H9 (cell line): ENCODE data around the gene TCERG1L. TPM values are rescaled to one million over a fixed set of nuclear protein-coding genes. Genes with fewer than 3 reads are reported as not detected.

Source experiments
- DNase-seq: peaks from one replicate; pipeline ENCODE4 v3.0.0-alpha.2; 2017
- H2AFZ ChIP-seq: one replicate; pipeline ENCODE4 v1.6.1; 2013; ENCODE audit warnings: mild to moderate bottlenecking, low read length, control low read depth, moderate library complexity
- H2AK5ac ChIP-seq: 2 replicates; pipeline ENCODE4 v1.6.1; 2013; ENCODE audit warnings: low read length, control low read depth, mixed read lengths; ENCODE audit not compliant: insufficient read length
- H2BK120ac ChIP-seq: one replicate; pipeline ENCODE4 v1.6.1; 2013; ENCODE audit warnings: low read depth, mild to moderate bottlenecking, low read length, control low read depth, inconsistent platforms; ENCODE audit not compliant: poor library complexity, severe bottlenecking
- H2BK12ac ChIP-seq: 2 replicates; pipeline ENCODE4 v1.6.1; 2013; ENCODE audit warnings: low read length, control low read depth, mixed read lengths, low read depth; ENCODE audit not compliant: insufficient read length
- H2BK15ac ChIP-seq: 2 replicates; pipeline ENCODE4 v1.6.1; 2013; ENCODE audit warnings: low read depth, low read length, control low read depth
- H2BK20ac ChIP-seq: one replicate; pipeline ENCODE4 v1.6.1; 2013; ENCODE audit warnings: low read depth, mild to moderate bottlenecking, low read length, control low read depth, inconsistent platforms; ENCODE audit not compliant: poor library complexity, severe bottlenecking
- H2BK5ac ChIP-seq: 2 replicates; pipeline ENCODE4 v1.6.1; 2013; ENCODE audit warnings: low read length, control low read depth, mixed read lengths; ENCODE audit not compliant: insufficient read length
- H3K14ac ChIP-seq: 2 replicates; pipeline ENCODE4 v1.6.1; 2013; ENCODE audit warnings: low read length, control low read depth; ENCODE audit not compliant: insufficient read depth
- H3K18ac ChIP-seq: 2 replicates; pipeline ENCODE4 v1.6.1; 2013; ENCODE audit warnings: low read depth, mild to moderate bottlenecking, mixed read lengths, low read length, control low read depth; ENCODE audit not compliant: insufficient read length
- H3K23ac ChIP-seq: 2 replicates; pipeline ENCODE4 v1.6.1; 2013; ENCODE audit warnings: low read length, control low read depth, mixed read lengths, low read depth; ENCODE audit not compliant: insufficient read length
- H3K23me2 ChIP-seq: 2 replicates; pipeline ENCODE4 v1.6.1; 2013; ENCODE audit warnings: low read depth, mild to moderate bottlenecking, mixed read lengths, low read length, control low read depth; ENCODE audit not compliant: insufficient read length, poor library complexity, severe bottlenecking
- H3K27ac ChIP-seq: 2 replicates; pipeline ENCODE4 v1.5.1; 2013; ENCODE audit warnings: low read length, control low read depth, mixed read lengths, low read depth; ENCODE audit not compliant: insufficient read length
- H3K27me3 ChIP-seq: 2 replicates; pipeline ENCODE4 v1.6.1; 2013; ENCODE audit warnings: low read length, control low read depth, inconsistent platforms; ENCODE audit not compliant: insufficient read depth
- H3K4ac ChIP-seq: 2 replicates; pipeline ENCODE4 v1.6.1; 2013; ENCODE audit warnings: low read depth, mild to moderate bottlenecking, control low read depth, inconsistent platforms, low read length, moderate library complexity
- H3K4me1 ChIP-seq: 2 replicates; pipeline ENCODE4 v1.6.1; 2013; ENCODE audit warnings: low read length, control low read depth, inconsistent platforms; ENCODE audit not compliant: insufficient read depth
- H3K4me2 ChIP-seq: 2 replicates; pipeline ENCODE4 v1.6.1; 2013; ENCODE audit warnings: low read length, control low read depth, mixed read lengths; ENCODE audit not compliant: insufficient read length, insufficient read depth
- H3K56ac ChIP-seq: 2 replicates; pipeline ENCODE4 v1.6.1; 2013; ENCODE audit warnings: low read depth, mild to moderate bottlenecking, mixed read lengths, low read length, control low read depth; ENCODE audit not compliant: insufficient read length
- H3K79me1 ChIP-seq: 2 replicates; pipeline ENCODE4 v1.6.1; 2013; ENCODE audit warnings: low read depth, mild to moderate bottlenecking, moderate library complexity, low read length, control low read depth, inconsistent platforms; ENCODE audit not compliant: insufficient read depth, poor library complexity, severe bottlenecking
- H3K79me2 ChIP-seq: 2 replicates; pipeline ENCODE4 v1.6.1; 2013; ENCODE audit warnings: low read length, control low read depth, inconsistent platforms; ENCODE audit not compliant: insufficient read depth
- H3K9ac ChIP-seq: 2 replicates; pipeline ENCODE4 v1.6.1; 2013; ENCODE audit warnings: low read length, control low read depth, mixed read lengths; ENCODE audit not compliant: insufficient read length; ENCODE audit errors: extremely low read depth
- H3K9me3 ChIP-seq: one replicate; pipeline ENCODE4 v1.6.1; 2013; ENCODE audit warnings: low read depth, low read length, inconsistent platforms; ENCODE audit not compliant: control insufficient read depth
- H3T11ph ChIP-seq: one replicate; pipeline ENCODE4 v1.6.1; 2013; ENCODE audit warnings: mild to moderate bottlenecking, low read length, control low read depth, inconsistent platforms
- H4K20me1 ChIP-seq: one replicate; pipeline ENCODE4 v1.6.1; 2013; ENCODE audit not compliant: control insufficient read depth, insufficient read length, insufficient read depth
- H4K5ac ChIP-seq: 2 replicates; pipeline ENCODE4 v1.6.1; 2013; ENCODE audit warnings: low read depth, mild to moderate bottlenecking, mixed read lengths, low read length, control low read depth; ENCODE audit not compliant: insufficient read length
- H4K8ac ChIP-seq: replicated peaks from 2 replicates; pipeline ENCODE4 v1.6.1; 2013; ENCODE audit warnings: low read length, control low read depth, mixed read lengths, low read depth; ENCODE audit not compliant: insufficient read length
- H4K91ac ChIP-seq: 2 replicates; pipeline ENCODE4 v1.6.1; 2013; ENCODE audit warnings: low read depth, mild to moderate bottlenecking, moderate library complexity, mixed read lengths, low read length, control low read depth; ENCODE audit not compliant: insufficient read length
- H3K27ac Mint-ChIP-seq, 3 experiments: 2 replicates in 2 of 3; 3 replicates in 1 of 3; pipeline ENCODE4 v1.8.0; 2020 to 2021; ENCODE audit warnings: mixed read lengths in 3 of 3, mild to moderate bottlenecking in 1 of 3, moderate library complexity in 1 of 3
- H3K27me3 Mint-ChIP-seq: 2 replicates; pipeline ENCODE4 v1.8.0; 2021; ENCODE audit warnings: low read depth, mild to moderate bottlenecking, moderate library complexity, mixed read lengths
- H3K36me3 Mint-ChIP-seq, 3 experiments: 2 replicates in 2 of 3; 3 replicates in 1 of 3; pipeline ENCODE4 v1.8.0; 2020 to 2021; ENCODE audit warnings: low read depth in 3 of 3, mixed read lengths in 3 of 3; ENCODE audit not compliant: insufficient read depth in 1 of 3
- H3K4me1 Mint-ChIP-seq, 2 experiments: 2 replicates each; pipeline ENCODE4 v1.8.0; 2020; ENCODE audit warnings: mixed read lengths in 2 of 2
- H3K4me3 Mint-ChIP-seq, 2 experiments: 2 replicates in 1 of 2; 3 replicates in 1 of 2; pipeline ENCODE4 v1.8.0; 2020 to 2021; ENCODE audit warnings: mild to moderate bottlenecking in 2 of 2, mixed read lengths in 2 of 2, moderate library complexity in 1 of 2
- H3K9me3 Mint-ChIP-seq, 2 experiments: 2 replicates in 1 of 2; 3 replicates in 1 of 2; pipeline ENCODE4 v1.8.0; 2020; ENCODE audit warnings: mild to moderate bottlenecking in 2 of 2, mixed read lengths in 2 of 2, moderate library complexity in 1 of 2
- WGBS: extraction: QIAGEN DNeasy Blood & Tissue Kit; methylation state at CpG from one replicate; pipeline ENCODE4 v1.1.7; 2013; ENCODE audit warnings: missing lambda C conversion rate, low lambda C conversion rate, mixed read lengths; ENCODE audit not compliant: insufficient read length; ENCODE audit errors: extremely low coverage; 5-methylcytosine and 5-hydroxymethylcytosine counted together
- total RNA-seq: library from RNA; stranded (reverse); gene quantifications from 2 replicates; pipeline ENCODE4 v1.2.1, GENCODE V29; 2021
- TF ChIP-seq, protein P1 (sequence below): fragments of 200-600 bp; sonication (generic); conservative IDR thresholded peaks from 3 replicates; pipeline ENCODE4 v1.8.0; 2021; ENCODE audit warnings: antibody characterized with exemption, mild to moderate bottlenecking

Gene TCERG1L
- total RNA-seq, 1 experiment from 2014 or later, result 3.3 TPM

DNA sequence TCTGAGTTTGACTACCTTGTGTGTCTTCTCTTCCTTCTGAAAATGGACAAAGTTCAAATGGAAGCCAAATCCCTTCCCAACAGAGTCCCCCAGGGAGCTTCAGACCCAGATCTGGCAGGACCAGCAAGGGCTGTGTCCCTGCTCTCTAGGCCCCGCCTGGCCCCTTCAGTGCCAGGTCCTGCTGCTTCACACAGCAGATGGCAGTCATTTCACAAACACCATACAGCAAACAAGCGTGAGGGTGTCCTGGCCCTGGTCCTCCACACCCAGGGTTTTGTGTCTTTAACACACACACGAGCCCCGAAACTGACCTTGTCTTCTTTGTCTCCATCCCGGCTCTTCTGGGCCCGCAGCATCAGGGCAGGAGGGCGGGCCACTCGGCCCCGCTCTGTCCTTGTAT, 145.0 kb downstream of the TCERG1L start:
- no peaks in the 10 kb centered on the region; the same call in 1 of the 2 replicates for H3K27me3 Mint-ChIP-seq
- Histone ChIP-seq H3K9me3 (no peaks in the 10 kb centered on the region), H3K79me2 (no peaks in the 10 kb centered on the region), H3K4ac (no peak overlapping the region), H3K9ac (no peak overlapping the region), H4K8ac (no peak overlapping the region), H4K91ac (no peak overlapping the region), H2BK120ac (no peak overlapping the region), H3K4me1 (no peaks in the 10 kb centered on the region), H3K23ac (no peak overlapping the region), H2BK12ac (no peak overlapping the region), H3K27ac (no peak overlapping the region), H3K23me2 (no peaks in the 10 kb centered on the region), H2AFZ (no peak overlapping the region), H3K56ac (no peak overlapping the region), H3T11ph (no peak overlapping the region), H3K79me1 (no peaks in the 10 kb centered on the region), H4K5ac (no peak overlapping the region), H3K27me3 (no peaks in the 10 kb centered on the region), H2BK5ac (no peak overlapping the region), H3K18ac (no peak overlapping the region), H2BK15ac (no peak overlapping the region), H3K4me2 (no peak overlapping the region), H2BK20ac (no peak overlapping the region), H3K14ac (no peak overlapping the region), H2AK5ac (no peak overlapping the region), H4K20me1 (no peaks in the 10 kb centered on the region)
- no peaks in the 10 kb centered on the region for H3K36me3 Mint-ChIP-seq
- H3K27ac Mint-ChIP-seq, result peak overlapping the region in 2 of 3 experiments; percentile 42 to 45; a peak in 2 of 7 replicates
- no peak overlapping the region for H3K4me3 Mint-ChIP-seq
- TF ChIP-seq, protein P1, sequence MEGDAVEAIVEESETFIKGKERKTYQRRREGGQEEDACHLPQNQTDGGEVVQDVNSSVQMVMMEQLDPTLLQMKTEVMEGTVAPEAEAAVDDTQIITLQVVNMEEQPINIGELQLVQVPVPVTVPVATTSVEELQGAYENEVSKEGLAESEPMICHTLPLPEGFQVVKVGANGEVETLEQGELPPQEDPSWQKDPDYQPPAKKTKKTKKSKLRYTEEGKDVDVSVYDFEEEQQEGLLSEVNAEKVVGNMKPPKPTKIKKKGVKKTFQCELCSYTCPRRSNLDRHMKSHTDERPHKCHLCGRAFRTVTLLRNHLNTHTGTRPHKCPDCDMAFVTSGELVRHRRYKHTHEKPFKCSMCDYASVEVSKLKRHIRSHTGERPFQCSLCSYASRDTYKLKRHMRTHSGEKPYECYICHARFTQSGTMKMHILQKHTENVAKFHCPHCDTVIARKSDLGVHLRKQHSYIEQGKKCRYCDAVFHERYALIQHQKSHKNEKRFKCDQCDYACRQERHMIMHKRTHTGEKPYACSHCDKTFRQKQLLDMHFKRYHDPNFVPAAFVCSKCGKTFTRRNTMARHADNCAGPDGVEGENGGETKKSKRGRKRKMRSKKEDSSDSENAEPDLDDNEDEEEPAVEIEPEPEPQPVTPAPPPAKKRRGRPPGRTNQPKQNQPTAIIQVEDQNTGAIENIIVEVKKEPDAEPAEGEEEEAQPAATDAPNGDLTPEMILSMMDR, result no peak
- DNase-seq, result peak; percentile 16
- peaks cover 2 to 10% of the 10 kb centered on the region in 2 experiments; a peak in 3 of 4 replicates for H3K4me1 Mint-ChIP-seq
- H3K9me3 Mint-ChIP-seq, result no peaks in the 10 kb centered on the region
- no CpG with 5 or more reads among the region's 9 CpGs for whole genome bisulfite sequencing
